Naive thymus-derived CD4-positive, alpha-beta T cell (primary cell): ENCODE measurements around the gene DKK3. TPM values are rescaled to one million over a fixed set of nuclear protein-coding genes. Genes with fewer than 3 reads are reported as not detected.

ENCODE experiments used
- ATAC-seq: fragments of 150-1000 bp; cut with Tn5 transposase; 2 replicates; pipeline ENCODE4 v1.10.0; 2021; ENCODE audit warnings: mild to moderate bottlenecking, moderate library complexity
- CTCF ChIA-PET: fragments of 350-600 bp; sonication (Branson Sonifier 250); formaldehyde crosslinking; loops from one replicate; lab custom pipeline; 2021; ENCODE audit warnings: antibody characterized with exemption; lab: Charles Lee
- POLR2A ChIA-PET: fragments of 350-600 bp; sonication (Branson Sonifier 250); formaldehyde crosslinking; loops from one replicate; lab custom pipeline; 2021; ENCODE audit warnings: antibody characterized with exemption, inconsistent platforms; lab: Charles Lee
- DNase-seq, 9 donors: peaks; one replicate each; pipeline versions ENCODE4 v3.0.0 to v3.0.0-alpha.2; 2020 to 2022; ENCODE audit warnings: mixed read lengths in 1 of 9
- H3K27ac ChIP-seq: one replicate; pipeline ENCODE4 v1.7.0; 2013; ENCODE audit warnings: mild to moderate bottlenecking, low read depth, low read length, moderate library complexity
- H3K27me3 ChIP-seq, 2 donors: one replicate each; pipeline ENCODE4 v1.7.0; 2013; ENCODE audit warnings: low read length in 2 of 2, mild to moderate bottlenecking in 2 of 2, moderate library complexity in 2 of 2; ENCODE audit not compliant: control insufficient read depth in 2 of 2, insufficient read depth in 2 of 2
- H3K36me3 ChIP-seq, 3 experiments: 1 replicate in 2 of 3; 2 replicates in 1 of 3; pipeline ENCODE4 v1.7.0; 2013; ENCODE audit warnings: low read length in 3 of 3, mild to moderate bottlenecking in 3 of 3, moderate library complexity in 1 of 3; ENCODE audit not compliant: insufficient read depth in 3 of 3, control insufficient read depth in 2 of 3
- H3K4me1 ChIP-seq, 2 donors: one replicate each; pipeline ENCODE4 v1.7.0; 2013; ENCODE audit warnings: low read length in 2 of 2, mild to moderate bottlenecking in 2 of 2, moderate library complexity in 1 of 2; ENCODE audit not compliant: control insufficient read depth in 2 of 2, insufficient read depth in 2 of 2
- H3K4me3 ChIP-seq: 2 replicates; pipeline ENCODE4 v1.7.0; 2013; ENCODE audit warnings: mild to moderate bottlenecking, low read length
- H3K9me3 ChIP-seq, 3 experiments: 1 replicate in 2 of 3; 2 replicates in 1 of 3; pipeline ENCODE4 v1.7.0; 2013; ENCODE audit warnings: low read length in 3 of 3; ENCODE audit not compliant: control insufficient read depth in 2 of 3
- H3K27ac Mint-ChIP-seq, 9 donors: one replicate each; pipeline ENCODE4 v1.8.0; 2020 to 2022; ENCODE audit warnings: mixed read lengths in 9 of 9, mild to moderate bottlenecking in 8 of 9, moderate library complexity in 5 of 9, inconsistent platforms in 2 of 9
- H3K27me3 Mint-ChIP-seq, 5 donors: one replicate each; pipeline ENCODE4 v1.8.0; 2021 to 2022; ENCODE audit warnings: mixed read lengths in 5 of 5, mild to moderate bottlenecking in 1 of 5
- H3K36me3 Mint-ChIP-seq, 5 donors: one replicate each; pipeline ENCODE4 v1.8.0; 2020 to 2022; ENCODE audit warnings: mixed read lengths in 5 of 5, mild to moderate bottlenecking in 3 of 5, inconsistent platforms in 1 of 5
- H3K4me1 Mint-ChIP-seq, 7 donors: one replicate each; pipeline ENCODE4 v1.8.0; 2020 to 2022; ENCODE audit warnings: mixed read lengths in 7 of 7, mild to moderate bottlenecking in 3 of 7, inconsistent platforms in 1 of 7
- H3K4me3 Mint-ChIP-seq, 10 donors: one replicate each; pipeline ENCODE4 v1.8.0; 2020 to 2022; ENCODE audit warnings: mild to moderate bottlenecking in 10 of 10, mixed read lengths in 10 of 10, moderate library complexity in 6 of 10, inconsistent platforms in 2 of 10
- H3K9me3 Mint-ChIP-seq, 11 donors: one replicate each; pipeline ENCODE4 v1.8.0; 2020 to 2022; ENCODE audit warnings: mixed read lengths in 11 of 11, mild to moderate bottlenecking in 4 of 11, inconsistent platforms in 1 of 11, moderate library complexity in 1 of 11
- intact Hi-C, 2 donors: fragments of 100-400 bp; cut with micrococcal nuclease; formaldehyde crosslinking; loops; one replicate each; pipeline ENCODE4 v1.15.1; 2023
- polyA plus RNA-seq, 2 donors: library from polyadenylated mRNA; unstranded; fragments of 300-500 nt; fragmentation: Illumina TruSeq; gene quantifications; one replicate each; pipeline ENCODE4 v1.2.3, GENCODE V29; 2021
- total RNA-seq, 6 experiments: library from RNA in 5 of 6; stranded (reverse) in 5 of 6; gene quantifications; 1 replicate in 5 of 6; 2 replicates in 1 of 6; pipeline ENCODE4 v1.2.3 and lab custom pipeline; 2021 to 2026

Gene DKK3
- total and polyA plus RNA-seq, 7 experiments from 2014 or later, result 0.32 to 1.4 (median 0.38) TPM; not detected in 4

DNA sequence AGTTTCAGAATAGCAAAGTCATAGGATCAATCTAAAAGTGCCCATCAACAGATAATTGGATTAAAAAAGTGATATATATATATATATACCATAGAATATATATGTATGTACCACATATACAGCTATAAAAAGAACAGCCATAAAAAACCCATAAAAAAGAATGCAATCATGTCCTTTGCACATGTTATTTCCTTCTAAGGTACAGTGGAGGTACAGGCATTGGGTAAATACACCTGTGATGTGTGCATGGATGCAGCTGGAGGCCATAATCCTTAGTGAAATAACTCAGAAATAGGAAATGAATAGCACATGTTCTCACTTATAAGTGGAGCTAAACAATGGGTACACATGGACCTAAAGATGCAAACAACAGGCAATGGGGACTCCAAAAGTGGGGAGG is 7.1 kb upstream of the DKK3 start:
- no peaks in the 10 kb centered on the region for H3K36me3 ChIP-seq
- peaks cover 0 to 1% (median 0%) of the 10 kb centered on the region in 11 donors for H3K9me3 Mint-ChIP-seq
- POLR2A ChIA-PET, result no interaction called here
- DNase-seq, result no peak
- no peaks in the 10 kb centered on the region for H3K27me3 ChIP-seq
- no peak for ATAC-seq
- no peaks in the 10 kb centered on the region for H3K36me3 Mint-ChIP-seq
- H3K27ac Mint-ChIP-seq, result no peak overlapping the region
- peaks cover 0 to under 1% (median 0%) of the 10 kb centered on the region in 7 donors for H3K4me1 Mint-ChIP-seq
- no peaks in the 10 kb centered on the region for H3K9me3 ChIP-seq
- peaks cover 28 to 75% (median 32%) of the 10 kb centered on the region in 5 donors for H3K27me3 Mint-ChIP-seq
- no peaks in the 10 kb centered on the region for H3K4me1 ChIP-seq
- CTCF ChIA-PET, result no interaction called here
- no peak overlapping the region for H3K4me3 Mint-ChIP-seq
- H3K4me3 ChIP-seq, result no peak overlapping the region
- intact Hi-C loops, result no loop called here
- no peak overlapping the region for H3K27ac ChIP-seq

DNA sequence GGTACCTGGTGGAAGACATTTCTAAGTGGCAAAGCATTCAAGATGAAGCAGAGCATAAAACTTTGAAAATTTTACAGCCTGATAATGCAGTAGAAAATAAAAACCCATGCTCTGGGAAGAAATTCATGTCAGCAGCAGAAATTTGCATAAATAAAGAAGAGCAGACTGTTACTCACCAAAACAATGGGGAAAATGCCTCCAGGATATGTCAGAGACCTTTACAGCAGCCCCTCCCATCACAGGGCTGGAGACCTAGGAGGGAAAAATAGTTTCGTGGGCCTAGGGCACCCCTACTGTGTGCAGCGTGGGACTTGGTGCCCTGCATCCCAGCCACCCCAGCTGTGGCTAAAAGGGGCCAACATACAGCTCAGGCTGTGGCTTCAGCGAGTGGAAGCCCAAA is 5.4 kb upstream of the DKK3 start:
- Mint-ChIP-seq H3K4me1 (peaks cover 0 to 11% (median 5%) of the 10 kb centered on the region in 7 donors), H3K27ac (no peak overlapping the region), H3K4me3 (no peak overlapping the region), H3K27me3 (peaks cover 35 to 78% (median 38%) of the 10 kb centered on the region in 5 donors), H3K9me3 (peaks cover 0 to 4% (median 0%) of the 10 kb centered on the region in 11 donors), H3K36me3 (peaks cover 0 to 3% (median 0%) of the 10 kb centered on the region in 5 donors)
- no peaks in the 10 kb centered on the region for H3K4me1 ChIP-seq
- no peaks in the 10 kb centered on the region for H3K9me3 ChIP-seq
- no peak for ATAC-seq
- DNase-seq, result no peak
- H3K36me3 ChIP-seq, result no peaks in the 10 kb centered on the region
- no peak overlapping the region for H3K27ac ChIP-seq
- intact Hi-C loops, result no loop called here
- CTCF ChIA-PET, result no interaction called here
- H3K27me3 ChIP-seq, result no peaks in the 10 kb centered on the region
- no peak overlapping the region for H3K4me3 ChIP-seq
- POLR2A ChIA-PET, result no interaction called here

DNA sequence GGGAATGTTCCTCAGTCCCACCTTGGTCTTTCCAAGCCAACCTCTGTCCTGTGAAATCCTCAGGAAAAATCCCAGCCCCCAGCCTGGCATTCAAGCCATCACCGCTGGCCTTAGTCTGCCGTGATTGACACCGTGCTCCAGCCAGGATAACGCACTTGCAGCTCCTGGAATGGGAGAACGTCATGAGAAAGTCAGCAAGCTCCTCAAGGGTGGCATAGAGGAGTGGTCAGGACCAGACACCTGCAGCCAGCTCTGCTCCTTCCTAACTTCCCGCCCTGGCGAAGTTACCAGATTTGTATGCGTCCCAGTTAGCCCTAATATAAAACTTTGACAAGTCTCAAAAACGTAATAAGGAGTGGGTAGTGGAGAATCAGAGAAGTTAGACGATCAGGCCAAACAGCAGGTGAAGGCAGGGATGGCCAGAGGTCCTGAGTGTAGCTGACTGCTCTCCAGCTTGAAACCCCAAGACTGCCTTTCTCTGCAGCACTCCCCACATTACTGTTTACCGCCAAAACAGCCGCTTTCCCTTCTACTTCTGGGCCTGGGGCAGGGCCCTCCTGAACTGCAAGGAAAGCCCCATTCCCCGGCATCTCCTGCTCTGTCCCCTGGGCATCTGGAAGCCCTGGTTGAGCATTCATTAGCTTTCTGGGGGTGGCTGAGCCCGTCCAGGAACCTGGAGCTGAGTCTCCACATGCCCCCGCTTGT is 1.3 kb upstream of the DKK3 start:
- Histone ChIP-seq H3K4me3 (no peak overlapping the region), H3K9me3 (no peaks in the 10 kb centered on the region), H3K27me3 (peaks cover 4 to 23% of the 10 kb centered on the region in 2 donors), H3K36me3 (no peaks in the 10 kb centered on the region), H3K4me1 (peaks cover 5 to 6% of the 10 kb centered on the region in 2 donors), H3K27ac (no peak overlapping the region)
- H3K9me3 Mint-ChIP-seq, result peaks cover 0 to 4% (median 0%) of the 10 kb centered on the region in 11 donors
- intact Hi-C loops, result no loop called here
- CTCF ChIA-PET, result interaction anchor here (1.3 kb wide), 1 partner anchor 34 kb away, joined by 3 read pairs; no protein-coding TSS in a partner anchor
- peaks cover 0 to 3% (median 0%) of the 10 kb centered on the region in 5 donors for H3K36me3 Mint-ChIP-seq
- ATAC-seq, result no peak
- H3K27ac Mint-ChIP-seq, result no peak overlapping the region
- peaks cover 60 to 83% (median 69%) of the 10 kb centered on the region in 5 donors for H3K27me3 Mint-ChIP-seq
- POLR2A ChIA-PET, result no interaction called here
- H3K4me3 Mint-ChIP-seq, result peak overlapping the region; percentile 53 to 86 (median 70)
- H3K4me1 Mint-ChIP-seq, result peaks cover 0 to 21% (median 14%) of the 10 kb centered on the region in 7 donors
- no peak for DNase-seq

DNA sequence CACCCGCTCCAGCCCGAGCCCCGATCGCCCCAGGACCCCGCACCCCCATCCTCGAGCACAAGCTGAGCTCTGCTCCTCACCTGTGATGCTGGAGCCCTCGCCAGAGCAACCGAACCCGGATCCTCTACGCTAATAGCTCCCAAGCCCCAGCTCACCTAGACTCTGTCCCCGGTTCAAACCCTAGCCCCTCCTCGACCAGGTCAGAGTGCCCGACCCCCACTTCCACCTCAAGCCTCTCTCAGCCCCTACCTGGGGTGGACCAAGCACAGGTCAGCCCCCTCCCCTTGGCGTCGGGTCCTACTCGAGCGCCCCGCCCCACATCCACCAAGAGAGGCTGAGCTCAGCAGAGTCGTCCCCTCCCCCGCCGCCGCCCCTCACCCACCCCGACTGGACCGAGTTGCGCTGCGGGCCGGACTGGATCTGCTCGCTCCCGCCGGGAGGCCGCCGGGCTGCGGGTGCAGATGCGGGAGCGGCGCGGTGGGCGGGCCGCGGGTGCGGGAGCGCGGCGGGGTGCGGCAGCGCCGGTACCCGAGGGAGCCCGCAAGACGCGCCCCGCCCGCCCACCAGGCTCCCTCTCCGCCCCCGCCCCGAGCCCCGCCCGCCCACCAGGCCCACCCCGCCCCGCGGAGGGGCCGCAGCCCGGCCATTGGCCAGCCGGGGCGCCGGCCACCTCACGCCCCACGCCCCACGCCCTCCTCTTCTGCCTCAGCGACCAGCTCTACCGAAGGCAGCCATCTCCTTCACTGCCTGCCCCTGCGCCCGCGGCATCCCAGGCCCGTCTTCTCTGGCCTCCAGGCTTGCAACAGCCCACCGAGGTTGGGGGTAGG is 577 bp upstream of the DKK3 start:
- H3K27me3 ChIP-seq, result peaks cover 7 to 23% of the 10 kb centered on the region in 2 donors
- peaks cover 0 to 4% (median 0%) of the 10 kb centered on the region in 11 donors for H3K9me3 Mint-ChIP-seq
- intact Hi-C loops, result no loop called here
- peaks cover 5 to 6% of the 10 kb centered on the region in 2 donors for H3K4me1 ChIP-seq
- ChIA-PET POLR2A (no interaction called here), CTCF (interaction anchor here (1.3 kb wide), 1 partner anchor 35 kb away, joined by 3 read pairs; no protein-coding TSS in a partner anchor)
- H3K4me1 Mint-ChIP-seq, result peaks cover 0 to 21% (median 14%) of the 10 kb centered on the region in 7 donors
- no peaks in the 10 kb centered on the region for H3K36me3 ChIP-seq
- DNase-seq, result peak in 1 of 9 donors; percentile 10
- H3K9me3 ChIP-seq, result no peaks in the 10 kb centered on the region
- H3K36me3 Mint-ChIP-seq, result peaks cover 0 to 3% (median 0%) of the 10 kb centered on the region in 5 donors
- no peak overlapping the region for H3K27ac Mint-ChIP-seq
- H3K27me3 Mint-ChIP-seq, result peaks cover 66 to 85% (median 74%) of the 10 kb centered on the region in 5 donors
- peak overlapping the region; percentile 55 to 86 (median 72) for H3K4me3 Mint-ChIP-seq
- no peak overlapping the region for H3K4me3 ChIP-seq
- peak; percentile 31 for ATAC-seq
- no peak overlapping the region for H3K27ac ChIP-seq

DNA sequence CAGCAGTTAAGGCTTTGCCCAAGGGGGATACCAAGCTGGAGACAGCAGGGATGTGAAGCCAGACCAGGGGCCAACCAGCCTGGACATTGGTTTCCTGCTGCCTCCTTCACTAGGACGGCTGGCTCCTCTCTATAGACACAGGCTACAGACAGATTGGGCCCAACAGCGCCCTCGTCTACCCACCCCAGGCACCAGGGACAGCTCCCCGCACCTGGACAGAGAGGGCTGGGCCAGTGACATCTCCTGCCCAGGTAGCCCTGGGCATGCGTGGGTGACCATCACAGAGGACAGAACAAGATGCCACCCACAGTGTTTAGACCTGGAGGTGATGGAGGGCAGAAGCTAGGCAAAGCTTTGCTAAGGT is 1.2 kb downstream of the DKK3 start:
- peaks cover 7 to 23% of the 10 kb centered on the region in 2 donors for H3K27me3 ChIP-seq
- CTCF ChIA-PET, result interaction anchor here (0.9 kb wide), 1 partner anchor 992 kb away, joined by 4 read pairs; no protein-coding TSS in a partner anchor

DNA sequence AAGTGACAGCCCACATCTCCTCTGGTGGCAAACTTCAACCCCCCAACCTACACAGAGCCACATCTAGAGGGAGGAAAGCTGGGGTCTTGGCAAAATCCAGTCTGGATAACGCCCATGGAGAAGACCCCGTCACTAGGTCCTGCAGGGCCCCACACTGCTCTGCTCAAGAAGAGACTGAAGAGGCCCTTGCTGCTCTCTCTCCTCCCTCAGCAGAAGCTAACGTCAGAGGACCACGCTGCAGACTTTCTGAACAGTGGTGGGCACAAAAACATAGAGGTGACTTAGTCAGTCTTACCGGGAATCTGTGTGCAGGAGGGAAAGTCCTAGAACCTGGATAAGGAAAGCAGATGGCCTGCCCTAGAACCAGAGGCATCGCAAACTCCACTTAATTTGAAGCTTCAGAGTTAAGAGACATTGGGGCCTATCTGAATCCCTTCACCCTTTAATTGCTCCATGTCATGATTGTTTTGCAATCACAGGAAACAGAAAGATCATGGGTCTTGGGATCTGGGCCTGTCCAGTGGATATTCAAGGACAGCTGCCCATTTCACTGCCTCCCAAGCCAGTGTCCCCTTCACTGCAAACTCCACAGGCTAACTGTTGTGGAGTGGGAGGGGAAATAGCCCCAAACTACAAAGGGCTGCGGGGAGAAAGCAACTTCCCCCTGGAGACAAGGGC is 1.7 kb downstream of the DKK3 start:
- Mint-ChIP-seq H3K9me3 (peaks cover 0 to 4% (median 0%) of the 10 kb centered on the region in 11 donors), H3K4me1 (peaks cover 0 to 21% (median 14%) of the 10 kb centered on the region in 7 donors), H3K36me3 (peaks cover 0 to 3% (median 0%) of the 10 kb centered on the region in 5 donors), H3K27ac (no peak overlapping the region), H3K27me3 (peaks cover 71 to 86% (median 79%) of the 10 kb centered on the region in 5 donors), H3K4me3 (peak overlapping the region in 3 of 10 donors; percentile 21 to 86 (median 65))
- Histone ChIP-seq H3K36me3 (no peaks in the 10 kb centered on the region), H3K27me3 (peaks cover 7 to 23% of the 10 kb centered on the region in 2 donors), H3K27ac (no peak overlapping the region), H3K9me3 (no peaks in the 10 kb centered on the region), H3K4me3 (no peak overlapping the region), H3K4me1 (peaks cover 5 to 6% of the 10 kb centered on the region in 2 donors)
- CTCF ChIA-PET, result no interaction called here
- DNase-seq (no peak), ATAC-seq (no peak)
- POLR2A ChIA-PET, result no interaction called here
- intact Hi-C loops, result no loop called here

More for the DNA sequence above, 1.2 kb downstream of the DKK3 start:
- H3K36me3 ChIP-seq, result no peaks in the 10 kb centered on the region
- H3K4me1 ChIP-seq, result peaks cover 5 to 6% of the 10 kb centered on the region in 2 donors
- DNase-seq (no peak), ATAC-seq (no peak)
- peaks cover 73 to 87% (median 78%) of the 10 kb centered on the region in 5 donors for H3K27me3 Mint-ChIP-seq
- no peak overlapping the region for H3K4me3 ChIP-seq
- H3K9me3 ChIP-seq, result no peaks in the 10 kb centered on the region
- peak overlapping the region in 1 of 9 donors; percentile 30 for H3K27ac Mint-ChIP-seq
- no peak overlapping the region for H3K27ac ChIP-seq
- peaks cover 0 to 3% (median 0%) of the 10 kb centered on the region in 5 donors for H3K36me3 Mint-ChIP-seq
- intact Hi-C loops, result no loop called here
- POLR2A ChIA-PET, result no interaction called here
- peaks cover 0 to 4% (median 0%) of the 10 kb centered on the region in 11 donors for H3K9me3 Mint-ChIP-seq
- H3K4me3 Mint-ChIP-seq, result peak overlapping the region in 5 of 10 donors; percentile 7 to 86 (median 65)
- H3K4me1 Mint-ChIP-seq, result peaks cover 0 to 21% (median 14%) of the 10 kb centered on the region in 7 donors
